HG03097 (cell line): Measurements from ENCODE around the gene NMRK1.

Experiments
- ATAC-seq: cut with Tn5 transposase; IDR thresholded peaks from one replicate; pipeline ENCODE4 v1.9.1; 2021; ENCODE audit not compliant: unreplicated experiment, low FRiP score

The NMRK1 gene

DNA sequence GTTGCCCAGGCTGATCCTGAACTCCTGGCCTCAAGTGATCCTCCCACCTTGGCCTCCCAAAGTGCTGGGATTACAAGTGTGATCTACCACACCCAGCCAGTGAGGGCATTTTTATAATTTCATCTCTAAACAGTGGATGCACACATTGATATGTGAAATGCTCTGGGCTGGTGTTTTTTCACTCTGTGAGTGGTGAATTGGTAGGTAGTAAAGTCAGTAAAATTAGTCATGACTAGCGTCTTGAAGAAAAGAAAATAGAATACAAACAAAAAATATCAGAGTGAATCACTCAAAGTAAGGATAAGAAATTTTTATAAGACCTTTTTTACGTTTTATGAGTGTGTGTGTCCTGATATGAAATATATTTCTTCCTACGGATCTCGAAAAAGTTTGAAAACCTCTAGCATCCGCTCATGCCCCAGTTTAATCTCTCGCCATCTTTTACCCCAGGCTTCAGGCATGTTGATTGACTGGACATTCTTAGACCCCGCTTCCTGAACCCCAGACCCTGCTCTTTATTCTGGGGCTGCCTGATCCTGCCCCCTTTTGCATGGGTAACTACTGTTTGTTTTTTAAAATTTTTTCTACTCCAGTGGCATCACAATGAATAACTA is 14.3 kb upstream of the NMRK1 start:
- ATAC-seq, result no peak

DNA sequence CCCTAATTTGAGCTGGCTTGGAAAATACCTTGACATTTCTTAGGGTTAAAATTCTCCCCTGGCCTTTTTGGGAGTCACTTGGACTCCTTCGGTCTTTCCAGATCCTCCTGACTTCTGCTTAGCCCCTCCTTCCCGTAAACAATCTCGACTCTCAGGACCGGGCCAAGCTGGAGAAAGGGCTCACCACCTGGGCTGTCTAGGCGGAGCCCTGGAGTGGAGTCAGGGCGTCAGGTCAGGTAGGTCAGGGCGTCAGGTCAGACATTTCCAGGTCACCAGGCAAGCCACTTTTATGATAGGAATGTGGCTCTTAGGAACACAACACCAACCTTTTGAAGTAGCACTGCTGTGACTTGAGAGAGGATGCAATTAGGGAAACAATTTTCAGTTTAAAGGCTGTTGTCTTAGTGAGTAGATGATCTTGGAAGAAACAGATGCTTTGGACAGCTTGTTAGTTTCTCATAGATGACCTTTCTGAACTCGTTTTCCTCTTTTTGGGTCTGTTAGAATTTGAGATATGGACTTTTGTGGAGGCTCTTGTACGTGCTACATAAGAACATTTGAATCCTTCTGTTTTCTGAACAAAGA is 13.1 kb upstream of the NMRK1 start:
- no peak for ATAC-seq

DNA sequence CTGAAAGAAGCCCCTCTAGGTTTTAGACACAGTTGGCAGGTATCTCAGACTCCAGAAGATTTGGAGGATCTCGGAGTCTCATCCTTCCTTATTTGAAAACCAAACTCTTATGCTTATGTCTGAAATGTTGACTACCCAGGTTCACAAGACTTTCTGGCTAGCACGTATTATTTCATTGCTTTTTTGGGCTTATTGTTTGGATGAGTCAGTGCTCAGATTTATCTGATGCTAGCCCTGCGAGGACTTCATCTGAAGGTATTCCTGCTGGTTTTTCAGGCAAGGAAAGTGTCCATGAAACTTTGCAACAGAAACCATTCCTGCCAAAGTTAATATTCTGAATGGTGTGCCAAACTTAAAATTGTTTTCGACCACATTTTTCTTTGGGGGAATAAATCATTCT is 8.8 kb upstream of the NMRK1 start:
- no peak for ATAC-seq

DNA sequence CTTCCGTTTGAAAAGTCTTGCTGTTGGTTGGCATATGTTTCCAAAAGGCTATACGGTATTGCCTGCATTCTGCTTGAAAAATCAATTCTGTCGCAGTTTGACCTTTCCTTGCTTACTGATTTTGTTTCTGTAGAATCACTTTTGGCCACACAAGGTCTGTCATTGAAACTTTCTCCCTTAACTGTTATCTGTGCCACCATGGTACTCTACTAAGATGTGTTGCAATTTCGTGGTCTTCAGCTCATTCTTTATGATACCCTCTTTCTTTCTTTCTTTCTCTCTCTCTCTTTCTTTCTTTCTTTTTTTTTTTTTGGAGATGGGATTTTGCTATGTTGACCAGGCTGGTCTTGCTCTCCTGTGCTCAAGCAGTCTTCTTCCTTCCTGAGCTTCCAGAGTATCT is 4.8 kb upstream of the NMRK1 start:
- no peak for ATAC-seq

DNA sequence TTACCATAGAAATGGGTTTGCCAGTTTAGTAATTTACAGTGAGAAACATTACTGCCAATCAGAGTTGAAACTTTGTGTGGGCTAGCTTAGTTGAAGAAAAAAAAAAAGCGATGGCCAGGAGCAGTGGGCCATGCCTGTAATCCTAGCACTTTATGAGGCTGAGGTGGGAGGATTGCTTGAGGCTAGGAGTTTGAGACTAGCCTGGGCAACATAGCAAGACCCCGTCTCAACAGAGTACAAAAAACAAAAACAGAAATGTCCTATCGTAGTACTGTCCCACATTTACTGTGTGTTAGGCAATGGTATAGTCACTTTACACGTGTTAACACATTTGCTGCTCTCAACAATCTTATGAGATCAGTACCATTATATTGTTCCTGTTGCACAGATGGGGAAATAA is 2.6 kb upstream of the NMRK1 start:
- no peak for ATAC-seq

DNA sequence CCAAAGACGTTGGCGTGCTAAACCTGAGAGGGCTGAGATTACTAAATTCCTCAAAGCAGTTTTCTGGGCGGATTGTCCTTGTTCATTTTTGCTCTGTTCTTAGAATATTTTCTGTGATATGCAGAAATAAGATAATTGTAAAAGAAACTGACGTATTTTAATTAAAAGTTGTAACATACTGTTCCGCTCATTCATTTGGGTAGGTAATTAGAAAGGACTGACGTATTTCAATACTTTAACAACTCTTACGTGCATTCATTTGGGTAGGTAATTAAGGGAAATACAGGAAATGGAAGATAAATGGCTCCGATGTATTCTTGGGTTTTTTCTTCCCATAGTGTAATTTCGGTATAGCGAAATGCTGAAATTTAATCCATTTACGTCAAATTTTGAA is 1.4 kb upstream of the NMRK1 start:
- ATAC-seq, result no peak

DNA sequence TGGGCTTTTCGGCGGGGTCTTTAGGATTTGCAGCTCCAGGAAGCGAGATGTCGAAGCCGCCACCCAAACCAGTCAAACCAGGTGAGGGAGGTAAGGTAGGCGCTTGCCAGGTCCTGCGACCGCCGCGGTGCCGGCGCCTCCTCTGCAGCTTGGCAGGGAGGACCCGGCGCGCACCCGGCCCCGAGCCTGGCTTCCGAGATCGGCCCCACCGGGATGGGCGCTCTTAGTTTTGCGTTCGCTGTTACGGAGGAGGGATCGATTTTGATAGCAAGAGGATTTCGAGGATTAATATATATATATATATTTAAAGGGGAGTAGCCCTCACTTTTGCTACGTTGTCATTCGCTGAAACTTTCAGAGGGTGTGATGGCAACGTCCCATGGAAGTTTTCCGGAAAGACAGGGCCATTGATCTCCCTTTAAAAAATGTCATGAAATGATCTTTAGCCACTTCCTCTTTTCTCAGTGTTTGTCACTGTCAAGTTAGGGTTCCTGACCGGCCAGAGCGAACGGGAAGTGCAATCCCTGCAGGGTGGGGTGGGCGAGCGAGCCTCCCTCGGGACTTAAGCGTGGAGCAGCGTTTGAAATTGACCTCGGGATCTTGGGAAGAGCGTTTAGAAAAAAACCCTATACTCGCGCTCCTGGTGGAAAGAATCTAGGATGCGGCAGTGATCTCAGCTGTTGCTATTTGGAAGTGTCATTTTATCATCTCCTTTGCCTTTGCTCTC is 854 bp upstream of the NMRK1 start:
- peak; percentile 29 for ATAC-seq

DNA sequence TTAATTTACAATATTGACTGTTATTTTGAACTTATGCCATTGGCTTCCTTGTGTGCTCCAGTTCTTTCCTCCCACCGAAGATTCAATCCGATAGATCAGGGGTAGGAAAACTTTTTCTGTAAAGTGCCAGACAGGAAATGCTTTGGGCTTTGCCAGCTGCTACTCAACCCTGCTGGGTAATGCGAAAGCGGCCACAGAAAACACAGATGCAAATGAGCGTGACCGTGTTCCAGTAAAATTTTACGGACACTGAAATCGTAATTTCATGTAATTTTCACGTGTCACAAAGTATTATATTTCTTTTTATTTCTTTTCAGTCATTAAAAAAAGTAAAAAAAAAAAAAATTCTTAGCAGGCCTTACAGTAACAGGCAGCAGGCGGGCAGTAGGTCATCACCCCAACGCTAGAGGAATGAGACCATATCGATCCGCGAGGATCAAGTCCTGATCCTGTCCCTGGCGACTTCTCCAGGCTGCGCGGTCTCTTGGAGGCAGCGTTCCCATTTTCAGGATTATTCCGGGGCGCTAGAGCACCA is 599 bp downstream of the NMRK1 start:
- ATAC-seq, result peak; percentile 21

DNA sequence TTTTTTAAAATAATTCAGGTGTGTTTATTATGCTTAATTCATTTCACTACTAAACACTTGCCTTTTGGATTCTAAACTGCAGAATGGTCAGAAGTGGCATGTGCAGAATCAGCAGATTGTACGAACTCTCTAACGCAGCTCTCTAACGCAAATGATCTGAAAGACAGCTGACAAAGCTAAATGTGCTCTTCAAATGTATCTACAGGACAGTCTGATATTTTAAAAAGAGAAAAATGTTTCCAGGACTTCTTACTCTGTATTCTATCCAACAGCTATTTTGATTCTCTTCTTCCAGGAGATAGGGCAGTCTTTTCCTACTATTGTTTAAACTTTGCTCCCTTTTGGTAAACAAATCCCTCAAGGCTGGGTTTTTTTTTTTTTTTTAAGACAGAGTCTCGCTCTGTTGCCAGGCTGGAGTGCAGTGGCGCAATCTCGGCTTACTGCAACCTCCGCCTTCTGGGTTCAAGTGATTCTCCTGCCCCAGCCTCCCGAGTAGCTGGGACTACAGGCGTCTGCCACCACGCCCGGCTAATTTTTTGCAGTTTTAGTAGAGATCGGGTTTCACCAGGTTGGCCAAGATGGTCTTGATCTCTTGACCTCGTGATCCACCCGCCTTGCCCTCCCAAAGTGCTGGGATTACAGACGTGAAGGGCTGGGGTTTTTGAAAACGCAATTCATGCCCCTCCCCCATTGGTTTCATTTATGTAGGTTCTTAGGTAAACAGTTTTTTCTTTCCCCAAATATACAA is 1.2 kb downstream of the NMRK1 start:
- ATAC-seq, result no peak

DNA sequence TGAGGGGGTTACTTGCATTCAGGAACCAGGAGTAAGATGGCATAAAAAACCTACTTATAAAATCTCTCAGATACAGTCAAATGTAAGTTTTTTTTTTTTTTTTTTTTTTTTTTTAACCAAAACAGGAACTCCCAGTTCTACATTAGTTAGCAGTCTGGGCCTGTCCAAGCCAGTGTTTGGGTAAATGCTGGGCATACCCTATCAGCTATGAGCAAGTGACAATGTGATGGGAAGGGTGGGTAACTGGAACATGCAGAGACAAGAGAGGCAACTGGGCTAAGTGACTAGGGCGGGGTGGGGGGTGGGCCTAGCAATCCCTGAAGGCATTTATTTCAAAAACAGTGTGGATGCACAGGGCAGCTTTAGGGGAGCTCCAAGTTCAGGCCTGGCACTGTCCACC is 2.3 kb downstream of the NMRK1 start:
- no peak for ATAC-seq

DNA sequence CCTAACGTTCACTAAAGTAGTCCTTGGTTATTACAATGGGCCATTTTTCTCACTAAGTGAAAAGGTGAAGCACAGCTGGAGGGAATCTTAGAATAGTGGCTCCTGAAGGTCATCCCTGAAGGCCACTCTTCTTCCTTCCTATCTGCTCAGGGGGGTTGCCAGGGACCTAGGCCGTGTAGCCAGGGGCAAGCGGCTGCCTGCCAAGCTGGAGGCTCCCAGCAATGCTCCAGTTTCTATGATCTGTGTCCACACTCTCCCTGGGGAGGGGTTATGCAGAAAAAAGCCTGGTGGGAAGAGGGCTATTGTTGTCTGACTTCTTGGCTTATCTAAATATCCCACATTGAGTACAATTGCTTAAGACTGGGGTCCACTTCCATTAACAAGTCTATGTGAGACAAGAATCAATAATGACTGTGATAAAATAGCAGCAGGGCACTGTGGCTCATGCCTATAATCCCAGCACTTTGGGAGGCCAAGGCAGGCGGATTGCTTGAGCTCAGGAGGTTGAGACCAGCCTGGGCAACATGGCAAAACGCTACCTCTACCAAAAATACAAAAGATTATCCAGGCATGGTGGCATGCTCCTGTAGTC is 3.8 kb downstream of the NMRK1 start:
- ATAC-seq, result no peak

DNA sequence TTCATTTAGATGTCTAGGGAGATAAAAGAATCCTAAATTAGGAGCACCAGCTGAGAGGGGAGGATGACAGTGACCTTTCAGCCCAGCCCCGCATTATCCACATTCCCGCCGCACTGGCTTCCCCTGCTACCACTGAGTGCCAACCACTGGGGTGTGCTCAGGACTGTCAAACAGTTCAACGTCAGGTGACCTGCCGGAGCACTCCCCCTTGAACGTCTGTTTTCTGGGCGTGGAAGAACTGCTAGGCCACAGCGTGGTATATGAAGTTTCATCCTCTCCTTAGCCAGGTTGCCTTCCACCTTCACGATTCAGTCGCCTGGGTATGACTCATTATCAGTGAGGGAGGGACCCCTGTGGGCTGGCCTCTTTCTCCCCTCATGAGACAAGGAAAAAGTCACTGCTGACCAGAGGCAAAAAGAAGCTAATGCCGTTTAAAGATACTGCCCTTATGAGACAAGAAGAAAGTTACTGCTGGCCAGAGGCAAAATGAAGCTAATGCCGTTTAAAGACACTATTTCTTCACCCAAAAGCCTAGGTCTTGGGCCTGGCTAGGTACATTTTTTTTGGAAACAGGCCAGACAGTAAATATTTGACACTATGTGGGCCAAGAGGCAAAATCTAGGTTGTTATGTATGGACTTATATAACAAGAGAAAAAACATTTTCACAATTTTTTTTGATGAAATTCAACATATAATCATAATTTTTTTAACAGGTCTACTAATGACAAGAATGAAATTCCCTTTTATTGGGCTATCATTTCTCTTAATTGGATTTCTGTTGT is 4.6 kb downstream of the NMRK1 start:
- no peak for ATAC-seq

DNA sequence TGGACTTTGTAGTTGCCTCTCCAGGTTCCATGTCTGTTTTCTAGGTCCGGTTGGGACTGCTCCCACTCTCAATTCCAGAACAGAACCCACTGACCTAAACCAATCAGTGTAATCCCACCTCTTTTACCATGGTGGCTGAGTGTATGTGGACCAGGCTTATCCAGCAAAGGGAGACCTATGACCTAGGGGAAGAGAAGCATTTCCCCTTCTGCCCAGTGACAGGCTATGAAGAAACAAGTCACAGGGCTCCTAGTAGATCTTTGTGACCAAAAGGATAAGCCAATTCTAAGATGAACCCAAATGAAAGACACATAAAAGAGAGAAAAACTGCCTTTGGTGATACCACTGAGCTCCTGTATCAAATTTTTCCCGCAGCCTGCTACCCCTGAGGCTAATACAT is 6.3 kb downstream of the NMRK1 start:
- ATAC-seq, result no peak

DNA sequence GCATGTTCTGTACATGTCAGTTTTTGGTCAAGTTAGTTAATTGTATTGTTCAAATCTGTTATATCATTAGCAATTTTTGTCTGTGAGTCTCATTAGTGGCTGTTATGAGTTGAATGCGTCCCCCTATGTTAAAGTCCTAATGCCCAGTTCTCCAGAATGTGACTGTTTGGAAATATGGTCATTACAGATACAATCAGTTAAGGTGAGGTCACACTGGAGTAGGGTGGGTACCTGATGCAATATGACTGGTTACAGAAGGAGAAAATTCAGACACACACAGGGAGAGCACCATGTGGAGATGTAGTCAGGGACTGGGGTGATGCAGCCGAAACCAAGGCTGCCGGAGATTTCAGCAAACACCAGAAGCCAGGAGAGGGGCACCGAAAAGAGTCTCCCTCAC is 15.1 kb downstream of the NMRK1 start:
- ATAC-seq, result no peak

DNA sequence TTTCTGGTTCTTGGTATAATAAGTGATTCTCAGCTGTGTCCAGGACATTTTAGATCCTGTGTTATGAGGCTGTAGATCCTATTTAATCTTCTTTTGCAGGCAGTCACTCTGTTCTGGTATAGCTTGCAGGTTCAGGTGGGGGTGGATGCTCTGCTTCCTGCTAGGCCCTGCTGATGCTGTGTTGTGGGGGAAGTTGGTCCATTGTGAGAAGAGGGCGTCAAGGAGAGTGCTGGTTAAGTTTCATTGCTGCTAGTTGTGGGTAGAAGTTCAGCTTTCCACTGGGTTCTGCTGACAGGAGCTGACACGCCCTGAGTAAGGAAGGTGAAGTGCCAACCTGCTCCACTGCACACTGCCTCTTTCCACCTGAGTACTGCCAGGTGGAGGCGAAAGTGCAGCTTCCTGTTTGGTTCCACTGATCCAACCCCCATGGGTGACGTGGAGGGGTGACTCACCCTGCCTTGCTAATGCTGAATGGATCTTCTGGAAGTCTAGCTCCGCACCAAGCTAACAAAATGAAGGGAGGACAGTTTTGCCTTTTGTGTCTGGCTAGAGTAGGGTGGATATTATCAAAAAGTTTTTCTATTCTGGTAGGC is 16.3 kb downstream of the NMRK1 start:
- no peak for ATAC-seq

DNA sequence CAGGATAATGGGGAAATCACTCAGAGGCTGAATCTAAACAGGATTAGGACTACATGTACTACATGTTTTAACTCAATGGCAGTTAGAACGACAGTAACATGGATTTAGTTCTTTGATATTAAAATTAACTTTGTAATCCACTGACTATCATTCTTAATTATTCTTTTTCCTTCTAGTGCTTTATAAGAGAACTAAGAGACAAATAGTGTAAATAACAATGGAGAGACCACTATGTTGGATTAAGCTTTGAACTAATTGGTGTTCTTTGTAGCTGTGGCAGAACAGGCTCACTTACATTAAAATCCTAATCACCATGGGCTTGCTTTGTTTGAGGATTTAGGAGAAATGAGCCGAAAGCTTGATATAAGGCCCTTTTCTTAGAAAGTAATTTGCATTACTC is 18.8 kb downstream of the NMRK1 start:
- no peak for ATAC-seq

DNA sequence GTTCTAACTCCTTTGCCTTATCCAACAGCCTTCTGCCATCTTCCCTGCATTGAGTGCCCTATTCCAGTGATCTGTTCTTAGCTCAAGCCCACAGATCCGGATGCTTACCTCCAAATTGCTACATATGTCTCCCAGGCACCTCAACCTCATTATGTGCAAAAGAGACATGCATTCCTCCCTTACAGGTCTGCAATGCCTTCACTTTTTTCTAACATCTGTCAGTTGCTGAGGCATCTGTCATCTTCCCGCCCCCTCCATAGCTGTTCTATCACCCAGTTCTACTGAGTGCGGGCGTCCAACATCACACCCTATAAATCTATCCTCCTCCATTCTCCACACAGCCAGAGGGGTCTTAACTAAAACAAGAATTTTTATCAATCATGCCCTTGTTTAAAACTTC is 20.1 kb downstream of the NMRK1 start:
- no peak for ATAC-seq

DNA sequence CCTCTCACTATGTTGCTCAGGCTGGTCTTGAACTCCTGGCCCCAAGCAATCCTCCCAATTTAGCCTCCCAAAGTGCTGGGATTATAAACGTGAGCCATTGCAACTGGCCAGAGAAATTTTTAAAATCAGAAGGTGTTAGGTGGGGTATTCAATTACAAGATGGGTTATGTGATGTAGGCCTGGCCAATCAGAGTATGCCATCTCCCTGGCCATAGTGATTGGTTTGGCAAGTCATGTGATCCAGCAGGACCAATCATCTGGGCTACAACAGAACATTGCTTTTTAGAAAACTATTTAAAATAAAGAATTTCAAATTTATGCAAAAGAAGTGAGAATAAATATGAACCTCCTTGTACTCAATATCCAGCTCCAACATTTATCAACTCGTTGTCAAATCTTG is 22.4 kb downstream of the NMRK1 start:
- ATAC-seq, result no peak

DNA sequence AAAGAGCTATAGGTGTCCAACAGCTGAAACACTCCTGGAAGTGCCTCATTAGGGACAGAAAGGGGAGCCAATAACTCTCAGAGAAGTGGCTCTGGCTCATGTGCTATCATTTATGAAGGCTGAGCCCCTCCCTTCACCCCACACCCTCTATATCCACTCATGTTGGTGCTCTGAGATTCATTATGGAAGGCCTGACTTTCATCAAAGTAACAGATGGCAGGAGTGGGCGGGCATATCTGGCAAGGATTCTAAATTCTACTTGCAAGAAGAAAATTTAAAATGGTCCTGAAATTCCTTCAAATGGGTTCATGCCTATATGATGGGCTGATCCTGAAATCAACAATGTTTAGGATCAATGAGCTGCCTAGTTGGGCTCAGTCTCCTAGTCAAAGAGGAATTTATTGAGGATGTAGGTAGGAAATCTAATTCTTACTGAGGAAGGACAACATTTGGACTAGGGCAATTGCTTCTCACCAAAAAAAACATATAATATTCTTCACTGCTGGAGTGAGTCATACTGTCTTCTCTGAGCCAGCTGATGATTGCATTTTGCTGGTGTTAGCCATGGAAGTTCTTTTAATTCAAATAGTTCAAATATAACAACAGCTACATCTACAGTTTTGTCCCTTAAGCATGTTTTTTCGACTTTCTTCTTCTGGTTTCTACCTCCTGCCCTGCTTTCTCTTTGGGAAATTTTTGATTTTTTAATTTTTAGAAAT is 23.5 kb downstream of the NMRK1 start:
- ATAC-seq, result no peak
